Endothelial cell of umbilical vein (primary cell): ENCODE data around the gene LPIN1. TPM values are rescaled to one million over a fixed set of nuclear protein-coding genes. Genes with fewer than 3 reads are reported as not detected.

Source experiments
- BruUV-seq: library from RNA; stranded (reverse); fragments of 400-500 nt; replicated peaks from 2 replicates; lab custom pipeline; 2021; lab: Mats Ljungman, UMichigan
- CTCF ChIA-PET: fragments of 300-600, 350-600 bp; sonication (Branson Sonifier 250); formaldehyde crosslinking; loops from one replicate; lab custom pipeline; 2021; ENCODE audit warnings: antibody characterized with exemption, inconsistent platforms; lab: Charles Lee
- POLR2A ChIA-PET: fragments of 300-600, 350-600 bp; sonication (Branson Sonifier 250); formaldehyde crosslinking; loops from one replicate; lab custom pipeline; 2021; ENCODE audit warnings: antibody characterized with exemption, inconsistent platforms; lab: Charles Lee
- DNase-seq: peaks from one replicate; pipeline ENCODE4 v3.0.0-alpha.2; 2011; ENCODE audit warnings: low read depth, low spot score
- FAIRE-seq: peaks from 2 replicates; lab custom pipeline; 2011; peaks lifted over from hg19 to GRCh38; lab: Jason Lieb, UNC
- H2AFZ ChIP-seq: 2 replicates; pipeline ENCODE4 v1.6.0; 2012; ENCODE audit warnings: low read depth, low read length, control low read depth, inconsistent platforms
- H3K27ac ChIP-seq: 2 replicates; pipeline ENCODE4 v1.5.1; 2011; ENCODE audit warnings: low read depth, mild to moderate bottlenecking, control low read depth, low read length, moderate library complexity; ENCODE audit not compliant: insufficient read depth
- H3K27me3 ChIP-seq, 2 experiments: 2 replicates each; pipeline versions ENCODE4 v1.6.0 to v1.6.1; 2011; ENCODE audit warnings: low read length in 2 of 2, mixed read lengths in 1 of 2; ENCODE audit not compliant: control insufficient read depth in 2 of 2, insufficient read depth in 2 of 2
- H3K36me3 ChIP-seq, 2 experiments: 2 replicates in 1 of 2; 3 replicates in 1 of 2; pipeline ENCODE4 v1.5.1; 2011; ENCODE audit warnings: low read length in 2 of 2, mild to moderate bottlenecking in 1 of 2, moderate library complexity in 1 of 2; ENCODE audit not compliant: control insufficient read depth in 2 of 2, insufficient read depth in 2 of 2; ENCODE audit errors: extremely low read depth in 1 of 2
- H3K4me1 ChIP-seq: 3 replicates; pipeline ENCODE4 v1.5.1; 2011; ENCODE audit warnings: mild to moderate bottlenecking, low read length; ENCODE audit not compliant: control insufficient read depth, insufficient read depth; ENCODE audit errors: extremely low read depth
- H3K4me2 ChIP-seq: 2 replicates; pipeline ENCODE4 v1.6.1; 2011; ENCODE audit warnings: low read length, control low read depth, mixed read lengths; ENCODE audit not compliant: insufficient read depth
- H3K4me3 ChIP-seq, 3 experiments: fragments of 200-600 bp in 1 of 3; sonication (generic), shearing (Covaris generic) in 1 of 3; replicated peaks in 1 of 3; 2 replicates each; pipeline ENCODE4 v1.5.1; 2011 to 2016; ENCODE audit warnings: control low read depth in 3 of 3, low read length in 3 of 3, mild to moderate bottlenecking in 2 of 3, inconsistent platforms in 1 of 3, low read depth in 1 of 3, moderate library complexity in 1 of 3; ENCODE audit not compliant: insufficient read depth in 1 of 3
- H3K79me2 ChIP-seq: 2 replicates; pipeline ENCODE4 v1.6.0; 2012; ENCODE audit warnings: low read length, inconsistent platforms; ENCODE audit not compliant: control insufficient read depth, insufficient read depth
- H3K9ac ChIP-seq: replicated peaks from 2 replicates; pipeline ENCODE3; 2011; ENCODE audit warnings: low read length, control low read depth; ENCODE audit not compliant: insufficient read depth; ENCODE audit errors: extremely low read depth
- H3K9me1 ChIP-seq: replicated peaks from 3 replicates; pipeline ENCODE4 v1.6.0; 2011; ENCODE audit warnings: mild to moderate bottlenecking, low read length; ENCODE audit not compliant: control insufficient read depth, insufficient read depth; ENCODE audit errors: extremely low read depth
- H3K9me3 ChIP-seq: replicated peaks from 2 replicates; pipeline ENCODE4 v1.5.1; 2012; ENCODE audit warnings: low read length, inconsistent platforms; ENCODE audit not compliant: control insufficient read depth, insufficient read depth
- H4K20me1 ChIP-seq: replicated peaks from 2 replicates; pipeline ENCODE3; 2011; ENCODE audit warnings: mild to moderate bottlenecking, low read length; ENCODE audit not compliant: control insufficient read depth, insufficient read depth; ENCODE audit errors: extremely low read depth
- EZH2 ChIP-seq: IDR thresholded peaks from 2 replicates; pipeline ENCODE4 v1.6.1; 2012; ENCODE audit warnings: borderline replicate concordance, low read depth, mild to moderate bottlenecking, moderate library complexity, low read length, inconsistent platforms; ENCODE audit not compliant: severe bottlenecking
- FOS ChIP-seq: IDR thresholded peaks from 2 replicates; pipeline ENCODE4 v1.6.1; 2011; ENCODE audit warnings: mild to moderate bottlenecking, low read length, moderate library complexity, borderline replicate concordance; ENCODE audit not compliant: insufficient read depth
- GATA2 ChIP-seq: IDR thresholded peaks from 2 replicates; pipeline ENCODE4 v1.7.0; 2011; ENCODE audit warnings: low read depth, mild to moderate bottlenecking, moderate library complexity, mixed read lengths, low read length; ENCODE audit not compliant: insufficient read length, insufficient read depth
- JUN ChIP-seq: IDR thresholded peaks from 2 replicates; pipeline ENCODE4 v1.6.1; 2011; ENCODE audit warnings: borderline replicate concordance, low read depth; ENCODE audit not compliant: insufficient read length, insufficient read depth
- MYC ChIP-seq: IDR thresholded peaks from one replicate; pipeline ENCODE4 v1.6.1; 2011; ENCODE audit warnings: mild to moderate bottlenecking, low read depth, low read length
- POLR2A ChIP-seq: IDR thresholded peaks from 2 replicates; pipeline ENCODE4 v1.6.1; 2012; ENCODE audit warnings: low read depth, mild to moderate bottlenecking, control low read depth, low read length
- dilution Hi-C: fragments of 300-500 bp; cut with MboI; formaldehyde crosslinking; loops from one replicate; pipeline ENCODE4 v1.15.0; 2019; ENCODE audit warnings: low sequenced_read_pairs; ENCODE audit not compliant: extremely low pct_ligation_motif_present
- intact Hi-C: fragments of 100-400 bp; cut with micrococcal nuclease; formaldehyde crosslinking; loops from one replicate; pipeline ENCODE4 v1.10.0; 2022
- polyA plus RNA-seq, 4 experiments: library from polyadenylated mRNA; depleted of rRNA in 3 of 4; stranded (reverse) in 3 of 4; unstranded in 1 of 4; fragments of >200 nt; gene quantifications; 2 replicates each; pipeline versions ENCODE4 v1.2.1 to v1.2.3, GENCODE V29; 2011 to 2012; ENCODE audit warnings: missing spikeins in 1 of 4
- total RNA-seq: library from RNA; stranded (reverse); gene quantifications from 2 replicates; pipeline ENCODE4 v1.2.3, GENCODE V29; 2021
- TF ChIP-seq, protein P1 (sequence below): IDR thresholded peaks from 2 replicates; pipeline ENCODE4 v1.6.1; 2011; ENCODE audit not compliant: insufficient read depth, insufficient read length

LPIN1 gene
- total and polyA plus RNA-seq, 2 donors (not counting 3 experiments of a cell fraction or from before 2014, with no cell fraction given), result 26.6 to 80.4 TPM

- TF ChIP-seq MYC (no peak), EZH2 (no peak), FOS (no peak), JUN (no peak)
- TF ChIP-seq, protein P1, sequence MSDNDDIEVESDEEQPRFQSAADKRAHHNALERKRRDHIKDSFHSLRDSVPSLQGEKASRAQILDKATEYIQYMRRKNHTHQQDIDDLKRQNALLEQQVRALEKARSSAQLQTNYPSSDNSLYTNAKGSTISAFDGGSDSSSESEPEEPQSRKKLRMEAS, result no peak
- Histone ChIP-seq H3K27ac (no peak overlapping the region), H3K4me3 (no peak overlapping the region), H3K9me3 (no peaks in the 10 kb centered on the region), H3K4me2 (no peak overlapping the region), H3K27me3 (no peaks in the 10 kb centered on the region), H3K36me3 (no peaks in the 10 kb centered on the region), H3K79me2 (no peaks in the 10 kb centered on the region), H2AFZ (no peak overlapping the region), H3K4me1 (peaks cover 11% of the 10 kb centered on the region), H3K9me1 (no peaks in the 10 kb centered on the region), H3K9ac (no peak overlapping the region), H4K20me1 (no peaks in the 10 kb centered on the region)
- ChIA-PET POLR2A (interaction anchor here (0.5 kb wide), 1 partner anchor 34 kb away, joined by 3 read pairs; no protein-coding TSS in a partner anchor), CTCF (interaction anchor here (0.8 to 1.9 kb wide), 3 partner anchors 8 to 84 kb away, joined by 3 to 7 read pairs (median 4); no protein-coding TSS in a partner anchor)
- BruUV-seq, result no TSS peak
- no peak for DNase-seq
- intact Hi-C loops (no loop called here), dilution Hi-C loops (loop anchor here (10.0 kb wide), 1 partner anchor 65 kb away; no protein-coding TSS in a partner anchor)
- FAIRE-seq, result no peak
Measured at GRCh38 chr2:11699686-11700670, 46.5 kb upstream of the LPIN1 start.

- FAIRE-seq, result no peak
Measured at GRCh38 chr2:11701206-11701605, 45.2 kb upstream of the LPIN1 start.

More at GRCh38 chr2:11701206-11701605, 45.2 kb upstream of the LPIN1 start:
- H2AFZ ChIP-seq, result no peak overlapping the region
- no peaks in the 10 kb centered on the region for H3K36me3 ChIP-seq
- H3K4me1 ChIP-seq, result peaks cover 11% of the 10 kb centered on the region
- H3K4me2 ChIP-seq, result no peak overlapping the region
- H3K4me3 ChIP-seq, result no peak overlapping the region
- no peaks in the 10 kb centered on the region for H3K9me3 ChIP-seq
- no TSS peak for BruUV-seq
- H3K27ac ChIP-seq, result no peak overlapping the region
- H3K79me2 ChIP-seq, result no peaks in the 10 kb centered on the region
- H3K9me1 ChIP-seq, result no peaks in the 10 kb centered on the region
- no peaks in the 10 kb centered on the region for H3K27me3 ChIP-seq
- DNase-seq, result no peak
- no peak for TF ChIP-seq MYC
- TF ChIP-seq GATA2, result no peak
- TF ChIP-seq POLR2A, result no peak
- TF ChIP-seq FOS, result no peak
- TF ChIP-seq EZH2, result no peak
- TF ChIP-seq JUN, result no peak
- CTCF ChIA-PET, result interaction anchor here (1.9 kb wide), 1 partner anchor 13 kb away, joined by 7 read pairs; no protein-coding TSS in a partner anchor
- H3K9ac ChIP-seq, result no peak overlapping the region
- intact Hi-C loops (no loop called here), dilution Hi-C loops (no loop called here)
- POLR2A ChIA-PET, result no interaction called here
- no peaks in the 10 kb centered on the region for H4K20me1 ChIP-seq
